ENCODE data around the gene VSTM2L. TPM values are rescaled to one million over a fixed set of nuclear protein-coding genes. Genes with fewer than 3 reads are reported as not detected.

The VSTM2L gene
- total and polyA plus RNA-seq, 12 donors, result 1.8 to 17.2 (median 8.9) TPM

- intact Hi-C loops (cut with DNase I), result no loop called here
- TF ChIP-seq, protein P1, sequence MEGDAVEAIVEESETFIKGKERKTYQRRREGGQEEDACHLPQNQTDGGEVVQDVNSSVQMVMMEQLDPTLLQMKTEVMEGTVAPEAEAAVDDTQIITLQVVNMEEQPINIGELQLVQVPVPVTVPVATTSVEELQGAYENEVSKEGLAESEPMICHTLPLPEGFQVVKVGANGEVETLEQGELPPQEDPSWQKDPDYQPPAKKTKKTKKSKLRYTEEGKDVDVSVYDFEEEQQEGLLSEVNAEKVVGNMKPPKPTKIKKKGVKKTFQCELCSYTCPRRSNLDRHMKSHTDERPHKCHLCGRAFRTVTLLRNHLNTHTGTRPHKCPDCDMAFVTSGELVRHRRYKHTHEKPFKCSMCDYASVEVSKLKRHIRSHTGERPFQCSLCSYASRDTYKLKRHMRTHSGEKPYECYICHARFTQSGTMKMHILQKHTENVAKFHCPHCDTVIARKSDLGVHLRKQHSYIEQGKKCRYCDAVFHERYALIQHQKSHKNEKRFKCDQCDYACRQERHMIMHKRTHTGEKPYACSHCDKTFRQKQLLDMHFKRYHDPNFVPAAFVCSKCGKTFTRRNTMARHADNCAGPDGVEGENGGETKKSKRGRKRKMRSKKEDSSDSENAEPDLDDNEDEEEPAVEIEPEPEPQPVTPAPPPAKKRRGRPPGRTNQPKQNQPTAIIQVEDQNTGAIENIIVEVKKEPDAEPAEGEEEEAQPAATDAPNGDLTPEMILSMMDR (IDR thresholded peaks at IDR 0.05), result no peak
- H3K9me3 ChIP-seq, result no peaks in the 10 kb centered on the region
- DNase-seq, result no peak
- no peaks in the 10 kb centered on the region for H3K27me3 ChIP-seq
- no peak for ATAC-seq
- peaks cover 0 to 14% (median 6%) of the 10 kb centered on the region in 9 donors for H3K4me1 ChIP-seq
- H3K27ac ChIP-seq, result no peak overlapping the region
- WGBS, 2 donors, result 93 to 94% methylated on average over 15 of the region's 15 CpGs
- peaks cover 0 to 67% (median 20%) of the 10 kb centered on the region in 9 donors for H3K36me3 ChIP-seq
- no peak overlapping the region for H3K4me3 ChIP-seq
Observed at GRCh38 chr20:37859406-37860171, 43.3 kb upstream of the VSTM2L start.

GRCh38 chr20:37863289-37863688 lies 39.6 kb upstream of the VSTM2L start:
- no peaks in the 10 kb centered on the region for H3K27me3 ChIP-seq
- no peak overlapping the region for H3K4me3 ChIP-seq
- peaks cover 0 to 87% (median 20%) of the 10 kb centered on the region in 9 donors for H3K36me3 ChIP-seq
- no peaks in the 10 kb centered on the region for H3K4me1 ChIP-seq
- ATAC-seq (no peak), DNase-seq (no peak)
- intact Hi-C loops (cut with DNase I), result no loop called here
- H3K9me3 ChIP-seq, result no peaks in the 10 kb centered on the region
- TF ChIP-seq, protein P1 (IDR thresholded peaks at IDR 0.05), result no peak
- WGBS, 2 donors, result 98 to 99% methylated on average over 5 of the region's 5 CpGs
- no peak overlapping the region for H3K27ac ChIP-seq

GRCh38 chr20:37864298-37864697 lies 38.6 kb upstream of the VSTM2L start:
- peaks cover 0 to 93% (median 20%) of the 10 kb centered on the region in 9 donors for H3K36me3 ChIP-seq
- H3K4me3 ChIP-seq, result no peak overlapping the region
- no peaks in the 10 kb centered on the region for H3K9me3 ChIP-seq
- H3K4me1 ChIP-seq, result no peaks in the 10 kb centered on the region
- 74 to 79% methylated on average over 8 of the region's 8 CpGs for WGBS, 2 donors
- H3K27me3 ChIP-seq, result no peaks in the 10 kb centered on the region
- ATAC-seq (no peak), DNase-seq (no peak)
- no peak overlapping the region for H3K27ac ChIP-seq
- TF ChIP-seq, protein P1 (IDR thresholded peaks at IDR 0.05), result no peak
- intact Hi-C loops (cut with DNase I), result no loop called here

GRCh38 chr20:37866051-37866450 lies 36.9 kb upstream of the VSTM2L start:
- Histone ChIP-seq H3K36me3 (peaks cover 0 to 86% (median 6%) of the 10 kb centered on the region in 9 donors), H3K4me3 (no peak overlapping the region), H3K27me3 (no peaks in the 10 kb centered on the region), H3K4me1 (no peaks in the 10 kb centered on the region), H3K9me3 (no peaks in the 10 kb centered on the region), H3K27ac (no peak overlapping the region)
- ATAC-seq (no peak), DNase-seq (no peak)
- TF ChIP-seq, protein P1 (IDR thresholded peaks at IDR 0.05), result no peak
- 96 to 97% methylated on average over 10 of the region's 10 CpGs for WGBS, 2 donors
- intact Hi-C loops (cut with DNase I), result no loop called here
